Measurements from ENCODE around the gene BMPER. TPM values are rescaled to one million over a fixed set of nuclear protein-coding genes. Genes with fewer than 3 reads are reported as not detected.

BMPER gene
- total RNA-seq, 6 experiments from 2014 or later, result 9.4 to 13.5 (median 11.1) TPM

DNA sequence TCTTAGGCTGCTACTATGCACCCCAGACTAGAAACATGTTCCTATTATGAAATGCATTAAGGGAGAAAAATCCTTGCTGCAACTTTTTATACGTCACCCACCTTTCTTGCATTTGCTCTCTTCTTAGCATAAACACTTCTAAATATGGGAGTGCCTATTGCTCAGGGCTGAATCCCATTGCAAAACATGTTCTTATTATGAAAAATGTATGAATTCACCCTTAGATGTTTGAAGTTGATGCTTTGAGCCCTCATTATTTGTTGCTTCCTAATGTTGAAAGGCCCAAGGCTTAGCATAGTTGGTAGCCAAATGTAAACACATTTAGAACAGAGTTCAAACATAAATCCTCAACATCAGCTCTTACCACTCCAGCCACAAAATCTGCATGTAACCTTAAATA, 52.8 kb downstream of the BMPER start:
- H3K27ac Mint-ChIP-seq, result no peak overlapping the region
- H3K4me1 Mint-ChIP-seq (ENCODE audit: low read depth), result peaks cover 23% of the 10 kb centered on the region
- H3K27me3 Mint-ChIP-seq (ENCODE audit: insufficient read depth), result no peaks in the 10 kb centered on the region; the same call in 1 of the 2 replicates
- TF ChIP-seq, protein P1, sequence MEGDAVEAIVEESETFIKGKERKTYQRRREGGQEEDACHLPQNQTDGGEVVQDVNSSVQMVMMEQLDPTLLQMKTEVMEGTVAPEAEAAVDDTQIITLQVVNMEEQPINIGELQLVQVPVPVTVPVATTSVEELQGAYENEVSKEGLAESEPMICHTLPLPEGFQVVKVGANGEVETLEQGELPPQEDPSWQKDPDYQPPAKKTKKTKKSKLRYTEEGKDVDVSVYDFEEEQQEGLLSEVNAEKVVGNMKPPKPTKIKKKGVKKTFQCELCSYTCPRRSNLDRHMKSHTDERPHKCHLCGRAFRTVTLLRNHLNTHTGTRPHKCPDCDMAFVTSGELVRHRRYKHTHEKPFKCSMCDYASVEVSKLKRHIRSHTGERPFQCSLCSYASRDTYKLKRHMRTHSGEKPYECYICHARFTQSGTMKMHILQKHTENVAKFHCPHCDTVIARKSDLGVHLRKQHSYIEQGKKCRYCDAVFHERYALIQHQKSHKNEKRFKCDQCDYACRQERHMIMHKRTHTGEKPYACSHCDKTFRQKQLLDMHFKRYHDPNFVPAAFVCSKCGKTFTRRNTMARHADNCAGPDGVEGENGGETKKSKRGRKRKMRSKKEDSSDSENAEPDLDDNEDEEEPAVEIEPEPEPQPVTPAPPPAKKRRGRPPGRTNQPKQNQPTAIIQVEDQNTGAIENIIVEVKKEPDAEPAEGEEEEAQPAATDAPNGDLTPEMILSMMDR (IDR thresholded peaks at IDR 0.05), result no peak
- peaks cover 11% of the 10 kb centered on the region for H3K36me3 Mint-ChIP-seq (ENCODE audit: low read depth)
- H3K4me3 Mint-ChIP-seq, result no peak overlapping the region
- no peaks in the 10 kb centered on the region for H3K9me3 Mint-ChIP-seq
- DNase-seq, result no peak

DNA sequence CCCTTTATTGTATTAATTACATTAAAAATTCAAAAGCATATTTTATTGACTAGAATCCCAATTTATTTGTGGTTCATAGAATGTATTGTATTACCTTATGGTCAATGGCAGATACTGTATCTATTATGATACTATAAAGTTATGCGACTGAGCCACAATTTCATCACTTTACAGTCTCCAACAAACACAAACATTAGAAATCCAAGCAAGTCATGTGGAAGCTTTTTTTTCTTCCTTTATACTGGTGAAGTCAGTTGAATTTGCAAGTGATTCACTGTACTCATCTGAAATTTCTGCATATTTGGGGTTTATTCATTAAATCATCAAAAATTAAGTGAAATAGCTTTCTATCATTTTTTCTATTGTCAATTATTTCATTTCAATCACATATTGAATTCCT, 54.3 kb downstream of the BMPER start:
- Mint-ChIP-seq H3K4me3 (no peak overlapping the region), H3K27ac (no peak overlapping the region), H3K36me3 (ENCODE audit: low read depth) (peaks cover 11% of the 10 kb centered on the region), H3K9me3 (no peaks in the 10 kb centered on the region), H3K27me3 (ENCODE audit: insufficient read depth) (no peaks in the 10 kb centered on the region; the same call in 1 of the 2 replicates), H3K4me1 (ENCODE audit: low read depth) (peaks cover 13% of the 10 kb centered on the region)
- TF ChIP-seq, protein P1 (IDR thresholded peaks at IDR 0.05), result no peak
- DNase-seq, result no peak

DNA sequence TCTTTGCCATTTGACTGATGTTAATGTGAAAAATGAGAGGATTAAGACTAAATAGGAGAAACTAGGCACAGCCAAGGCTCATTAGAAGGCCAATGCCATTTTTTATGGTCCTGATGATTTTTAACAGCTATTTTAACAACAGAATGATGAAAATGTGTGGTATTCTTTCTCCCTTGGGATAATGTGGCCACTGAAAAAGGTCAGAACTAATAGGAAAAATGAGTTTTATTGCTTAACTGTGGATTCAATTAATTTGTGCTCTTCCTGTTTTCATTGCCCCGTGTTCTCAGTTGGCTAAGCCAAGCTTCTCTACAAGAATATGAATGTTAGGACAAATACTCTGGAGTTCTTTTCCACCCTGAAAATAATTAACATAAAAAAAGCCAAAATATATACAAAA, 56.6 kb downstream of the BMPER start:
- Mint-ChIP-seq H3K4me1 (ENCODE audit: low read depth) (peaks cover 13% of the 10 kb centered on the region), H3K4me3 (no peak overlapping the region), H3K27ac (no peak overlapping the region), H3K27me3 (ENCODE audit: insufficient read depth) (no peaks in the 10 kb centered on the region), H3K9me3 (no peaks in the 10 kb centered on the region), H3K36me3 (ENCODE audit: low read depth) (peaks cover 11% of the 10 kb centered on the region)
- DNase-seq, result no peak
- TF ChIP-seq, protein P1 (IDR thresholded peaks at IDR 0.05), result no peak

DNA sequence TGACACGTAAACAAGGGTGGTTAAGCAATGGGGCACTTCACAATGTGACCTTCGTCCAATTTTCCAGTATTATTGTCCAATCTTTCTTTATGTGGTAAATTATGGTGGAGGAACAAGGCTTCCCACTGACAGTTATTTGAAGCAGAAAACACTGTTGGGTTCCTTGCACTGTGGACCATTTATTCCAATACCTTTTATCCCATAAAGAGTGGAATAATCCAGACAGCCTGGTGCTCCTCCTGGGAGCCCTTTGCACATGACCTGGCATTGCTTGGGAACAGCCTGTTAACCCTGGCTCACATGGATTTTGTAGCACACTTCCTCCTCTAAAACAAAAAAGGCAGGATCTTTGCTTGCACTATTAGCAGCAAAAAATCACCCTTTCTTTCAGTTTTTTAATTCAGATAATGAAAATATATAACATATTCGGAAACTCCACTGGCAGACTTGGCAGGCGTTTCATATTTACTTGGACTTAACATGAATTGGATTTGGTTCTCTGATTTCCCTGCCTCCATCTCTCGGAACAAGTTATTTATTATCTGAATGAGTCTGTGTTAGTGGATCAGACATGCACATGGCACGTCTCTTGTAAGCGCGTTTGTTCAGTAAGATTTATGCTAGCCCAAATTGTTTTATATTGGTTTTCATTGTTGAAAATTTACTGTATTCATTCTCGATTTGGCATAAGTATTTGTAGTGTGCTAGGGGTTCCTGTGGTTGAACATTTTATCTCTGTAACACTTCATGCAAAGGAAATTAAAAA, 59.3 kb downstream of the BMPER start:
- DNase-seq, result no peak
- no peak overlapping the region for H3K4me3 Mint-ChIP-seq
- H3K9me3 Mint-ChIP-seq, result no peaks in the 10 kb centered on the region
- no peaks in the 10 kb centered on the region; the same call in 1 of the 2 replicates for H3K27me3 Mint-ChIP-seq (ENCODE audit: insufficient read depth)
- peaks cover 14% of the 10 kb centered on the region for H3K4me1 Mint-ChIP-seq (ENCODE audit: low read depth)
- TF ChIP-seq, protein P1 (IDR thresholded peaks at IDR 0.05), result no peak
- H3K27ac Mint-ChIP-seq, result no peak overlapping the region
- peaks cover 6% of the 10 kb centered on the region for H3K36me3 Mint-ChIP-seq (ENCODE audit: low read depth)

DNA sequence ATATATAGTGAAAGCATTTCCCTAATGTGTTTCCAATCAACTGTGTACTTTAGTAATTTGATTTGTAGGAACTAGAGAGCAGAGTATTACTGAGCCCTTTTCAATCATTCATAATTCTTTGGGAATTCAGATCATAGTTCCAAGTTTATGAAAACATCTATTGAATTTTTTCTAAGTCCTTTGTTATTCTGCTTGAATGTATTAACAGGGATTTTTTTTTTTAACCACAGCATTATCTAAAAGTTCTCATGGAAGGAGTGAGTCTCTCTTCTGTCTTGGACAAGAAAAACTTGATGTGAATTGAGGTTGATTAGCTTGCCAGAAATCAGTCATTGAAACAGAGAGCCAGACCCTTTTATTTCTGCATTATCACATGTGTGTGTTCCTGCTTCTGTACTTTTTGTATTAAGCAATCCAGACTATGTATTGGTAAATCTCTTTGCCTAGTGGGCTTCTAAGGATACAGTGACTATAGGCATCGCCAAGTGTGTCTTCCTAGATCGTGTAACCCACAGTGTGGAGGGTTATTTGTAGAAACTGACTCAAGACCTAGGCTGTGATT, 59.9 kb downstream of the BMPER start:
- TF ChIP-seq, protein P1 (IDR thresholded peaks at IDR 0.05), result no peak
- H3K4me1 Mint-ChIP-seq (ENCODE audit: low read depth), result peaks cover 21% of the 10 kb centered on the region
- peaks cover 6% of the 10 kb centered on the region for H3K36me3 Mint-ChIP-seq (ENCODE audit: low read depth)
- no peak overlapping the region for H3K4me3 Mint-ChIP-seq
- H3K9me3 Mint-ChIP-seq, result no peaks in the 10 kb centered on the region
- DNase-seq, result no peak
- H3K27ac Mint-ChIP-seq, result no peak overlapping the region
- H3K27me3 Mint-ChIP-seq (ENCODE audit: insufficient read depth), result no peaks in the 10 kb centered on the region; the same call in 1 of the 2 replicates
